ENCODE measurements around the gene GATA3. TPM values are rescaled to one million over a fixed set of nuclear protein-coding genes. Genes with fewer than 3 reads are reported as not detected.

The GATA3 gene
- total RNA-seq, 1 experiment from 2014 or later: not detected

DNA sequence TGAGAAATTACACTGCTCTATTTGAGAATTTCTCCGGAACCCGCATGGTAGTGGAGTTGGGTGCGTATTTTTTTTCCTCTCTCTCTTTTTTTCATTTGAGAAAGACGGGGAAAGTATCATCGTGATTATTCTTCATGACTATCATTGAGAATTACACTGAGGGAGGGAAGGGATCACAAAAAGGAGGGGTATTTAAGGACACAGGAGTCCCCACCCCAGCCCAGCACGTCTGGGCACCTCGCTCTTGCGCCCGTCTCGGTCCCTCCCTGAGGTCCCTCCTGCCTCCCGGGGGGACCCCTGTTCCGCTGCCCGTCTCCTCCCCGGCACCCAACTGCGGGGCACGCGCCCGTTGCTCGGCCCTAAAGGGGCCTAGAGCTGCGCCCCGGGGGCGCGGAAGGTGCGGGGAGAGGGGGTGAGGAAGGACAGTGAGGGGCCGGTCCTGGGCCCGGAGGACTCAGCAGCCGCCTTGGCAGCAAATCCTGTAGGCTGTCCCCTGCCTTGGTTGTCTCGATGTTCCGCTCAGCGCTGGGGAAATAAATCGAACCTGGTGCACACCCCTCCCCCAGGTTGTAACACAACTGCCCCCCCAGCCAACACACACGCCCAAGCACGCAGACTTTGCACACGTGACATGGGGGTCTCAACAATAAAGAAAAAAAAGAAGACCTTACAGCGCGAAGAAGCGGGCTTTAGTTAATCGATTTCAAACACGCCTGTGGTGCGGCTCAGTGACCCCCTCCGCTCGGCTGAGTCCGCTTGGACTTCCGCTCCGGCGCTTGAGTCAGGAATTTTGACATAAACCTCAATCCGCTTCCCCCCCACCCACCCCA lies 18.6 kb upstream of the GATA3 start:
- peaks cover 53% of the 10 kb centered on the region for H3K27me3 ChIP-seq
- H3K4me3 ChIP-seq: no peak overlapping the region
- no peak for DNase-seq
- no peaks in the 10 kb centered on the region for H3K36me3 ChIP-seq
- no peaks in the 10 kb centered on the region for H3K9me3 ChIP-seq

DNA sequence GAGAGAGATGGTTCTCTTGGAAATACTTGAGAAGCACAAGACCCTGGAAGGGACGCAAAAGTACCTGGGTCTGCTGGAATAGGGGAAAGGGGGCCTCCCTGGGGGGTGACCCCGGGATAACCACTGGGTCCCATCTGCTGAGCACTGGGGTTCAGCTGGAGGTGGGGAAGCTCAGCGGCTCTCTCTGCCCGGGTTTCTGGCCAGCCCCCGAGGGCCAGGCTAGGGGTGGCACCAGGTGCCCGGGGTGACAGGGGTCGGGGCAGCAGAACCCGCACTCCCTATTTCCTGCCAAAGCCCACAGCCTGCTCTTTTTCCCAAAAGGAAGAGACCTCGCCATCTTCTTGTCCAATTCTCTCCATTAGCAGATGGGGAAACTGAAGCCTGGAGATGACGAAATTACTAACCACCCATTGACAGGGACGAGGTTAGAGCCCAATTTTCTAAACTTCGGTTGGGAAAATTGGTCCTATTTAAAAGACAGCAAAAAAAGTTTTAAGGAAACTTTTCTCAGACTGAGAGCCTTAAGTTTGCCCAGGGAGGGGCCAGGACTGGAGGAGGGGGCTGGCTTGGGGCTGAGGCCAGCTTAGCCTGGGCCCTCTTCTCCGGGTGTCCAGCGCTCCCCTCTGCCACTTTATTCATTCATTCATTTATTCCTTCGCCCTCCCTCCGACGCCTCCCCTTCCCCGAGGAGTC lies 17.8 kb upstream of the GATA3 start:
- H3K4me3 ChIP-seq: no peak overlapping the region
- peaks cover 58% of the 10 kb centered on the region for H3K27me3 ChIP-seq
- no peaks in the 10 kb centered on the region for H3K36me3 ChIP-seq
- DNase-seq: no peak
- H3K9me3 ChIP-seq: no peaks in the 10 kb centered on the region

DNA sequence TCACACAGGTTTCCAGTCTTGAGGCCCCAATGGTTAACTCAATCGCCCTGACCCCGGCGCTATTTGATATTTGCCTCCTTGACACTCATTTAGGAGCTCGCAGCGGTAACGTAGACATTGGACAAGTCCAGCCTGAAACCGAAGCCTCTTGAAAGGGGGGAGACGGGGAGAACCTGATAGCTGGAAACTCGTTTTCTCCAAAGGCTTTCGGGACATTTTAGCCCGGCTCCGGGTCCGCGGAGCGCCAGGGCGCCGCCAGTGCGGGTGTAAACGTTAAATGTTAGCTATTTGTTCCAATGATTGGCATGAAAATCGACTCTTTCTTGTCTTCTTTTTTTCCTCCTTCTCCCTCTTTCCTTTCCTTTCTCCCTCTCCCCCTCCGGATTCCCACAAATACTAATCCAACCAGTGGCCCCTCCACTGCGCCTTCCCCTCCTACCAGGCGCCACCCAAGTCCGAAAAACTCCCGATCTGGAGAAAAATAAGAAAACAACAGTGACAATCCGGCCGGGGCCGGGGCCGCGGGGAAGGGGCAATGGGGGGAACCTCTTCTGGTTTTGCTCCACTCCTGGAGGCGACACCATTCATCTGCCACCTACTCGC lies 17.2 kb upstream of the GATA3 start:
- DNase-seq: no peak
- Histone ChIP-seq H3K27me3 (peaks cover 64% of the 10 kb centered on the region), H3K9me3 (no peaks in the 10 kb centered on the region), H3K36me3 (no peaks in the 10 kb centered on the region), H3K4me3 (no peak overlapping the region)

- Histone ChIP-seq H3K4me3 (no peak overlapping the region), H3K27me3 (peaks cover 67% of the 10 kb centered on the region), H3K36me3 (no peaks in the 10 kb centered on the region), H3K9me3 (no peaks in the 10 kb centered on the region)
- no peak for DNase-seq
Measured at GRCh38 chr10:8037941-8038894, 16.3 kb upstream of the GATA3 start.

DNA sequence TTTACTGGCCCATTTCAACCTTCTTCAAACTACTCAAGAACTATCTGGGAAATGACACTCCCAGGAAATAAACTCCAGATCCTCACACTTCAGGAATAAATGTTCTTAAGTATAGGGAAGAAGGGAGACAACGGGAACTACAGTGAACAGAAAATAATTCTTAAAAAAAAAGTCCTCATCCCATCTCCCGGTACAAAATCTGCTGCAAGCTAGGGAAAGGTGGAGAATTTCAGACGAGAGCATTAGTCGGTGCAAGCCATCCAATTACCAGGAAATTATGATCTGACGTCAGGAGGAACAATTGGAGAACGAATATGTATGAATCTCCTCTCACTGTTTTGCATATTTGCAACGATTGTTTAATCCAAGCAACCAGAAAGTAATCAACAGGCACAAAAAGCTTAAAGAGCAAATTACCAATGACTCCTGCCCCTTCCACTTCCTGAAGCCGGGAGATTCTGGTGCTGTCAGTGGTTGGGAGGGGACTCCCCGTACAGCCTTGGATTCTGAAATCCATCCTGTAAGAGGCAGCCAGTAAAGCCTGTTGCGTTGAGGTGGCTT lies 15.1 kb upstream of the GATA3 start:
- H3K9me3 ChIP-seq: no peaks in the 10 kb centered on the region
- DNase-seq: no peak
- H3K27me3 ChIP-seq: peaks cover 67% of the 10 kb centered on the region
- no peaks in the 10 kb centered on the region for H3K36me3 ChIP-seq
- H3K4me3 ChIP-seq: no peak overlapping the region

DNA sequence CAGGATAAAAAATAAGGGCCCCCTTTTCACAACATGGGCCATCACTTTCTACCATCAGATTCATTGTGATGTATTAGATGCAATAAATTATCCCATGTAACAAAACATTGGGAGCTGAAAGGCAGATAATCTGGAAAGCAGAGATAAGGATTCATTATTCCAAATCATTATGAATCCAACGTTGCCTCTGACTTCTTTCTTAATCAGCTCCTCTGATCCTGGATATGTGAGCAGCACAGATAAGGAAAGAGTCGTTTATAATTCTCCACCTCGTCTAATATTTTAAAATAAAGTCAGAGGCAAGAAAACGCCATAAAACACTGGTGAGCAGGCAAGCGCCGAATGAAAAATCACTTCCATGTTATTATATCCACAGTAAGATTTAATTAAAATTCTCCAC lies 13.8 kb upstream of the GATA3 start:
- Histone ChIP-seq H3K4me3 (no peak overlapping the region), H3K9me3 (no peaks in the 10 kb centered on the region), H3K36me3 (no peaks in the 10 kb centered on the region), H3K27me3 (peaks cover 65% of the 10 kb centered on the region)
- no peak for DNase-seq

GRCh38 chr10:8041284-8041991 lies 13.1 kb upstream of the GATA3 start:
- Histone ChIP-seq H3K27me3 (peaks cover 65% of the 10 kb centered on the region), H3K9me3 (no peaks in the 10 kb centered on the region), H3K4me3 (no peak overlapping the region), H3K36me3 (no peaks in the 10 kb centered on the region)
- DNase-seq: no peak

DNA sequence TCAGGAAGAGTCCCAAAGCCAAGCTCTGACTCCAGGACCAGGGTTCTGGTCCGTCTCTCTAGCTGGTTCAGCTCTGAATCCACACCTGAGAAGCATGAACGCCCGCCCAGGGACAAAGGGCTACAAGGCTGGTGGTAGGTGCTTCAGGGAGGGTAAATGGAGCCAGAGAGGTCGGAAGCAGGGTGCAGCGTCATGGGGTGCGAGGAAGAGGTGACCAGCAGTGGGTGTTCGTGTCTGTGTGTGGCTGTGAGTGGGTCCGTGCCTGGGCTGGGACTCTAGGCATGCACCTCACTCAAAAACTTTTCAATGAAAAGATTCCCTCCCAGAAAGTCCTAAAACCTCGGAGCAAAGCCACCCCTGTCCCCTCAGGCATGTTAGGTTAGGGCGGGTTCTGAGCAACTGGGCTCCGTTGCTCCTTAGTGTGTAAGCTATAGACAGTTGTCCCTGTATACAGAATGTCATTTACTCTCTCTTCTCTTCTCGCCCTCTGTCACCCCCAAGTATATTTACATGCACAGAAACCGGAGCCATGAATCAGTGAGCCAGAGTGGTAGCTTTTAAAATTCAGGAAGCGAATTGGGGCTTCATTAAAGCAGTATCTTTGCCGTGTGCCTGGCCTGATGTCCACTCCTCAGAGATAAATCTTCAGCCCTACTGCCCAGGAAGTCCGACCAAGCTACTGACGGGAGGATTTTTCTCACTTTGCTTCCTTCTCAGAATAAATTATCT lies 12.3 kb upstream of the GATA3 start:
- no peak for DNase-seq
- no peak overlapping the region for H3K4me3 ChIP-seq
- H3K36me3 ChIP-seq: no peaks in the 10 kb centered on the region
- H3K27me3 ChIP-seq: peaks cover 62% of the 10 kb centered on the region
- H3K9me3 ChIP-seq: no peaks in the 10 kb centered on the region

DNA sequence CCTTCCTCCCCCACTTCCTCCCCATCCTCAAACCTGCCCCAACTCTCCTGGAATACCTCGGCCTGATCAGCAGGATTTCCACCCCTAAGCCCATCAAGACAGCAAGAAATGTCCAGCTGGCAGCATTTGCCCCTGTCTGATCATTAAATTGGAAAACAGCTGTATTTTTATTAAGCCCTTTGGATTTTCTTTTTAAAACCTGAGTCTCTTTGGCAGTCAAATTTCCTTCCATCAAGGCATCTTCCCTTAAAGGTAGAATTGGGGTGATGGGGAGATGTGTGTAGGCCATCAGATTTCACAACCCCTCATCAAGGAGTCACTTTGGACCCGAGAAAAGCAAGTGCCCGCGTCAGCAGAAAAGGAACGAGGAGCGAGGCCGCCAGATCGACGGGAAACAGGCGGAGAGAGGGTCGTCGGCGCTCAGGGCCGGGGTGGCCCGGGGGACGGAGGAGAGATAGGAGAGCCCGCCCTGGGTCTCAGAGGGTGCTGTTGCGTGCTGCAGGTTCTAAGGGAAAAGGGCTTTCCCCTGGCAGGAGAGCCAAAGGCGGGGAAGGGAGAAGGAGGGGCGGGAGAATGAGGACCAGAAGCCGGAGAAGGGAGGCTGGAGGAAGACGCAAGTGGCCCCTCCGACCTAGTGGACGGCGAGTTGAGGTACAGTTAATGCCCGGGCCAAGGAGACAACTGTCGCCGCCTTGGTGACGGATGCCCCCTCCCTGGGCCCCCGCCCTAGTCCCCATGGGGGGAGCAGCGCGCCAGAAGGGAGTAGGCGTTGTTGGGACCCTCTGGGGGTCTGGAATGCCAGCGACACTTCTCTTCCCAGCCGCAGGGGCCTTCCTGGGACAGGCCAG lies 11.5 kb upstream of the GATA3 start:
- no peaks in the 10 kb centered on the region for H3K9me3 ChIP-seq
- no peak for DNase-seq
- H3K4me3 ChIP-seq: no peak overlapping the region
- peaks cover 63% of the 10 kb centered on the region for H3K27me3 ChIP-seq
- H3K36me3 ChIP-seq: no peaks in the 10 kb centered on the region

- Histone ChIP-seq H3K4me3 (no peak overlapping the region), H3K27me3 (peaks cover 62% of the 10 kb centered on the region), H3K36me3 (no peaks in the 10 kb centered on the region), H3K9me3 (no peaks in the 10 kb centered on the region)
- no peak for DNase-seq
Measured at GRCh38 chr10:8043569-8044306, 10.8 kb upstream of the GATA3 start.

DNA sequence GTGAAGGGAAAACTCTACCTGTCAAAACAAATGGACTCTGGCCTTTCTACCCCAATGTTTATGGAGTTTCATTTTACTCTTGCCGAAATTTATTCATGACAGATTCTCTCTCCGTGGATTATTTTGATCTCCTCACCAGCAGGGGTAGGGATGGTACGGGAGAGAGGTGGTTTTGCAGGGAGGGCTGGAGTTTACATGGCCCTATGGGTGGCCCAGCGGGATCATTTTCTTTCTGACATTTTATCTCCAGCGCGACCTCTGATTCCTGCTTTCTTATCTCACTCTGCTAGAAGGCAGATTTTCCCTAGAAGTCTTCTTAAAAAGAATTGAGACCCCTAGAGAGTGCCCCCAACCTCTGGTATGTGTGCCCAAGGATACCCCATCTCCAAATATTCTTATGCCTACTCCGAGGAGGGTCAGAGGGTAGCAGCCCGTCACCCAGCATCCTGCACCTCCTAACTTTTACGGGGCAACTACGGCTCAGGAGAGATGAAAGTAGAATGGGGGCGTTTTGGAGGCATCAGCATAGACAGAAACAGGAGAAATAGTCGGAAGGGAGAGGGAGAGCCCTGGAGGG lies 10.1 kb upstream of the GATA3 start:
- no peak overlapping the region for H3K4me3 ChIP-seq
- no peak for DNase-seq
- no peaks in the 10 kb centered on the region for H3K9me3 ChIP-seq
- H3K36me3 ChIP-seq: no peaks in the 10 kb centered on the region
- peaks cover 59% of the 10 kb centered on the region for H3K27me3 ChIP-seq

GRCh38 chr10:8044908-8045725 lies 9.4 kb upstream of the GATA3 start:
- Histone ChIP-seq H3K36me3 (no peaks in the 10 kb centered on the region), H3K4me3 (peak overlapping the region; percentile 33)
- peak; percentile 16 for DNase-seq

More at GRCh38 chr10:8044908-8045725, 9.4 kb upstream of the GATA3 start:
- Histone ChIP-seq H3K27me3 (peaks cover 57% of the 10 kb centered on the region), H3K9me3 (no peaks in the 10 kb centered on the region)
